HG03039 (cell line): Measurements from ENCODE around the gene PTX3.

Experiments used
- ATAC-seq: cut with Tn5 transposase; IDR thresholded peaks from one replicate; pipeline ENCODE4 v1.9.1; 2021; ENCODE audit warnings: mild to moderate bottlenecking, moderate library complexity; ENCODE audit not compliant: unreplicated experiment

PTX3 gene

GRCh38 chr3:157420606-157421130 lies 16.0 kb upstream of the PTX3 start:
- ATAC-seq: no peak

- ATAC-seq: no peak
Observed at GRCh38 chr3:157423337-157423736, 13.3 kb upstream of the PTX3 start.

- no peak for ATAC-seq
Observed at GRCh38 chr3:157427901-157428300, 8.7 kb upstream of the PTX3 start.

- ATAC-seq: no peak
Observed at GRCh38 chr3:157428853-157429252, 7.8 kb upstream of the PTX3 start.

GRCh38 chr3:157429708-157430107 lies 6.9 kb upstream of the PTX3 start:
- ATAC-seq: no peak

- no peak for ATAC-seq
Observed at GRCh38 chr3:157438194-157438730, 1.6 kb downstream of the PTX3 start.

GRCh38 chr3:157441102-157441624 lies 4.5 kb downstream of the PTX3 start:
- ATAC-seq: no peak

- ATAC-seq: no peak
Observed at GRCh38 chr3:157442729-157443128, 6.1 kb downstream of the PTX3 start.

GRCh38 chr3:157443905-157444796 lies 7.5 kb downstream of the PTX3 start:
- no peak for ATAC-seq

- no peak for ATAC-seq
Observed at GRCh38 chr3:157444797-157445184, 8.1 kb downstream of the PTX3 start.

- ATAC-seq: no peak
Observed at GRCh38 chr3:157445857-157446256, 9.2 kb downstream of the PTX3 start.

GRCh38 chr3:157447026-157447694 lies 10.5 kb downstream of the PTX3 start:
- no peak for ATAC-seq

GRCh38 chr3:157452097-157452496 lies 15.4 kb downstream of the PTX3 start:
- no peak for ATAC-seq

GRCh38 chr3:157453824-157454223 lies 17.2 kb downstream of the PTX3 start:
- ATAC-seq: no peak

GRCh38 chr3:157459706-157460105 lies 23.1 kb downstream of the PTX3 start:
- no peak for ATAC-seq

GRCh38 chr3:157460253-157460652 lies 23.6 kb downstream of the PTX3 start:
- ATAC-seq: no peak

- ATAC-seq: no peak
Observed at GRCh38 chr3:157463816-157464215, 27.2 kb downstream of the PTX3 start.

- ATAC-seq: no peak
Observed at GRCh38 chr3:157464321-157464720, 27.7 kb downstream of the PTX3 start.

- ATAC-seq: no peak
Observed at GRCh38 chr3:157465741-157466140, 29.1 kb downstream of the PTX3 start.

GRCh38 chr3:157467200-157467599 lies 30.6 kb downstream of the PTX3 start:
- ATAC-seq: no peak

GRCh38 chr3:157469561-157470294 lies 33.1 kb downstream of the PTX3 start:
- ATAC-seq: no peak
